RCC 7860 (cell line): ENCODE results near the gene FAM131A.

Experiments
- DNase-seq: peaks from one replicate; pipeline ENCODE4 v3.0.0-alpha.2; 2015; ENCODE audit warnings: low spot score
- FAIRE-seq: peaks from 2 replicates; lab custom pipeline; 2012; peaks lifted over from hg19 to GRCh38; lab: Jason Lieb, UNC

FAM131A gene

DNA sequence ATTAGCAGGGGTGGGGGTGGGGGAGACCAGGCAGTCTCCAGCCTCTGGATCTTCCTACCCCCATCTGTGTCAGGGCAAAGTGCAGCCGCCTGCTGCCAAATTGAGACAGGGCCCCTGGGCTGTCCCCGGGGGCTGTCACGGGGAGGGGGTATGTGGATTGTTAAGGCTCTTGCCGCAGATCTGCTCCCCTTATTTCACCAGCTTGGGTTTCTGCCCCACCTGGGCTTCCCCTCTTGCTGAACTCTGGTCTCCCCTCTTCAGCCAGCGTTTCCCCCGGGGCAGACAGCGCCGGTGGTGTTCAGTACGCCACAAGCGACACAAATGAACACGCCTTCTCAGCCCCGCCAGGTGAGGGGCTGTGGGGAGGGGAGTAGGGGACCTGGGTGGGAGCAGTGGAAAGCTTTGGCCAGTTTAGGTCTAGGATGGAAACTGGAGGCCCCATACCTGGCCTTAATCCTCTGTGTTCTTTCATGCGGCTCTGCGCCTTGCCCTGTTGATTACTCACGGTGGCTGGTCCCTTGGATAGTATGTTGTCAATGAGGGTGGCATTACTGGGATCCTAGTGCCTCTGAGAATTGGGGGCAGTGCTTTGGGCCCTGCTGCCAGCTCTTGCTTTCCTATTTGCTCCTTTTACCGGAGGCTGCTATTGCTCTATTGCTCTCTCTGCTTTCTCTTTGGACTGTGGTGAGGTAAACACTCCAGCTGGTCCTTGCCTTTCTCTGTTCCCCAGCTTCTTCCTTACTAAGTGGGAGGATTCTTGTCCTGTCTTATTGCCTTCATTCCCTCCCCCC, 21.3 kb upstream of the FAM131A start:
- no peak for FAIRE-seq
- DNase-seq = peak; percentile 6

DNA sequence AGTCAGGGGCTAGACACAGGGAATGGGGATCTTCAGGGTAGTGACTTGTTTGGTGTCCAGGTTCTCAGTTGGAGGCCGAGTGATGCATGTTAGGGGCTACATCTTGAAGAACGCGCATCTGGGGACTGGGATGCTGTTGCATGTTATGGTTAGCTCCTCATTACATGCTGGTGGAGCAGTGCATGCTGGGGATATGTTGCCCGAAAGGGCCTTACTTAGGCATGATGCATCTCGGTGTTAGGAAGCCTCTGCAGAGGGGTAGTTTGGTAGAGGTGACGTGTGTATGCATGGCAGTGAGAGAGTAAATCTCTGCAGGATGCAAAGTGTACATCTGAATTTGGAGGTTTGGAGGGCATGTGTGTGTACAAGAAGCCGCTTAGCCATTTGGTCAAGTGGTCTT, 20.6 kb upstream of the FAM131A start:
- no peak for DNase-seq
- no peak for FAIRE-seq

DNA sequence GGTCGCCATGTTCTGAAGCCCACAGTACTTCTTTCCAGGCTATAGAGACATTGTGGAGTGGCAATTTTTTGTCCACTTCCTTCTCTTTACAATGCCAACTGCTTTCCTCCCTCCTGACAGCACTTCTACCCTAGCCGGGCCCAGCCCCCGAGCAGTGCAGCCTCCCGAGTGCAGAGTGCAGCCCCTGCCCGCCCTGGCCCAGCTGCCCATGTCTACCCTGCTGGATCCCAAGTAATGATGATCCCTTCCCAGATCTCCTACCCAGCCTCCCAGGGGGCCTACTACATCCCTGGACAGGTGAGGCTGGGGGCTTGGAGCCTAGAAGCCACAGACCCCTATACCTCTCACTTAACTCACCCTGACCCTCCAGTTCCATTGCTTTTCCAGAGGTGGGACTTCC, 20.2 kb upstream of the FAM131A start:
- no peak for FAIRE-seq

DNA sequence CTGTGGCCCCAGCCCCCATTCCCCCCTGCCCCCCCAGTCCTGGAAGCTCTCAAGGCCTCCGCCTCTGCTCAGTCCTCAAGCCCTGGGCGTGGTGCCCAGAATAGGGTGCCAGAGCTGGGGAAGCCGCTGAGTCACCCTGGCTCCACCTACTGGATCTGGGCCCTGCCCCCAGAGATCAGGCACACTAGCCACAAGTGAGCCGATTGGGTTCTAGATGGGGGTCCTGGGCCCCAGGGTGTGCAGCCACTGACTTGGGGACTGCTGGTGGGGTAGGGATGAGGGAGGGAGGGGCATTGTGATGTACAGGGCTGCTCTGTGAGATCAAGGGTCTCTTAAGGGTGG, 17.3 kb upstream of the FAM131A start:
- DNase-seq (peak; percentile 86), FAIRE-seq (peak; percentile 35)

More for the DNA sequence above, 20.2 kb upstream of the FAM131A start:
- DNase-seq = no peak

DNA sequence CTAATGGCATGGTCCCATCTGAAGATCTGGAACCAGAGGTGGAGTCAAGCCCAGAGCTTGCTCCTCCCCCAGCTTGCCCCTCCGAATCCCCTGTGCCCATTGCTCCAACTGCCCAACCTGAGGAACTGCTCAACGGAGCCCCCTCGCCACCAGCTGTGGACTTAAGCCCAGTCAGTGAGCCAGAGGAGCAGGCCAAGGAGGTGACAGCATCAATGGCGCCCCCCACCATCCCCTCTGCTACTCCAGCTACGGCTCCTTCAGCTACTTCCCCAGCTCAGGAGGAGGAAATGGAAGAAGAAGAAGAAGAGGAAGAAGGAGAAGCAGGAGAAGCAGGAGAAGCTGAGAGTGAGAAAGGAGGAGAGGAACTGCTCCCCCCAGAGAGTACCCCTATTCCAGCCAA, 15.7 kb upstream of the FAM131A start:
- DNase-seq (no peak), FAIRE-seq (no peak)

- DNase-seq (no peak), FAIRE-seq (no peak)
These were observed 14.5 kb upstream of the FAM131A start for GRCh38 chr3:184322731-184323487.

DNA sequence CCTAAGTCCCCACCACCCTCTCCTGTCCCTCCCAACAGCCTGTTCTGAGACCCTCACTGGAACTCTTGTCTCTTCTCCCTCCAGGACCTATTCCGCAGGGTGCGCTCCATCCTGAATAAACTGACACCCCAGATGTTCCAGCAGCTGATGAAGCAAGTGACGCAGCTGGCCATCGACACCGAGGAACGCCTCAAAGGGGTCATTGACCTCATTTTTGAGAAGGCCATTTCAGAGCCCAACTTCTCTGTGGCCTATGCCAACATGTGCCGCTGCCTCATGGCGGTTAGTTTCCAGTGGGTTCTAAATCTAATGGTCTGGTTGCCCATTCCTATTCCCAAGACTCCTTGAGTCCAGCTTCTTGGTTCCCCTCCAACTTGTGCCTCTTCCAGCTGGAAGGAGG, 13.7 kb upstream of the FAM131A start:
- DNase-seq (no peak), FAIRE-seq (no peak)

GRCh38 chr3:184325269-184325668, 12.1 kb upstream of the FAM131A start:
- FAIRE-seq (no peak), DNase-seq (no peak)

- DNase-seq = no peak
- FAIRE-seq = no peak
These were observed 11.6 kb upstream of the FAM131A start for GRCh38 chr3:184325715-184326369.

DNA sequence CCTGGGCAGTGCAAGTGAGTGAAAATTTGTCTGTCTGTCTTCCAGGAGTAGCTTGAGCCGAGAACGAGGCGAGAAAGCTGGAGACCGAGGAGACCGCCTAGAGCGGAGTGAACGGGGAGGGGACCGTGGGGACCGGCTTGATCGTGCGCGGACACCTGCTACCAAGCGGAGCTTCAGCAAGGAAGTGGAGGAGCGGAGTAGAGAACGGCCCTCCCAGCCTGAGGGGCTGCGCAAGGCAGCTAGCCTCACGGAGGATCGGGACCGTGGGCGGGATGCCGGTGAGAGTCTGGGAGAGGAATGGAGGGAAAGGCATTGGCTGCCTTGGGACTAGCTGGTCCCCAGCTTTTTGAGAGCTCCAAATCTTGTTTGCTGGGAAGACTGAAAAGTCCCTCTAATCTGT, 10.2 kb upstream of the FAM131A start:
- FAIRE-seq (no peak), DNase-seq (no peak)

DNA sequence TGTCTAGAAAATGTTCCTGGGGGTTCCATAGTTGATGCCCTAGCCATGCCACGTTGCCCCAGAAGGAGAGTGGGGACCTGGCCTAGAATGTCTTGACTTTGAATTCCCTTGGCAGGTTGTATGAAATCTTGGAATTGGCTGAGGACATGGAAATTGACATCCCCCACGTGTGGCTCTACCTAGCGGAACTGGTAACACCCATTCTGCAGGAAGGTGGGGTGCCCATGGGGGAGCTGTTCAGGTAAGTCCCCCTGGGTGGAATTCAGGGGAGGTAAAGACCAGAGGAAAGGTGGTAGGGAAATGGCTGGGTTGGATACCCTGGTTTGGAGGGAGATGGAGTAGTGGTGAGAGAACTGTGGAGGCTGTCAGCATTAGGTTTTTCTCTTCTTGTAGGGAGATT, 8.9 kb upstream of the FAM131A start:
- FAIRE-seq (no peak), DNase-seq (no peak)

GRCh38 chr3:184332370-184333090, 4.9 kb upstream of the FAM131A start:
- DNase-seq = peak; percentile 89
- FAIRE-seq = peak; percentile 82

- DNase-seq = no peak
- FAIRE-seq = no peak
These were observed 4.2 kb upstream of the FAM131A start for GRCh38 chr3:184333190-184333589.

GRCh38 chr3:184333700-184334099, 3.7 kb upstream of the FAM131A start:
- FAIRE-seq (no peak), DNase-seq (no peak)

GRCh38 chr3:184334470-184335158, 2.8 kb upstream of the FAM131A start:
- DNase-seq = peak; percentile 91
- FAIRE-seq = peak; percentile 79

- FAIRE-seq = no peak
These were observed 2.1 kb upstream of the FAM131A start for GRCh38 chr3:184335291-184335660.

GRCh38 chr3:184335661-184336546, 1.5 kb upstream of the FAM131A start:
- no peak for FAIRE-seq
- no peak for DNase-seq

More at GRCh38 chr3:184335291-184335660, 2.1 kb upstream of the FAM131A start:
- no peak for DNase-seq

GRCh38 chr3:184336547-184337398, 627 bp upstream of the FAM131A start:
- DNase-seq (no peak), FAIRE-seq (no peak)

- FAIRE-seq (no peak), DNase-seq (no peak)
These were observed 581 bp downstream of the FAM131A start for GRCh38 chr3:184337981-184338380.
